Measurements from ENCODE around the gene CNNM4.

The CNNM4 gene

GRCh38 chr2:96760986-96761832, 507 bp downstream of the CNNM4 start:
- DNase-seq: no peak

- no peak for DNase-seq
These were observed 2.0 kb downstream of the CNNM4 start for GRCh38 chr2:96762529-96763311.

GRCh38 chr2:96763511-96764252, 3.0 kb downstream of the CNNM4 start:
- no peak for DNase-seq

- no peak for DNase-seq
These were observed 3.5 kb downstream of the CNNM4 start for GRCh38 chr2:96764253-96764637.

GRCh38 chr2:96767135-96767871, 6.6 kb downstream of the CNNM4 start:
- no peak for DNase-seq

- no peak for DNase-seq
These were observed 7.4 kb downstream of the CNNM4 start for GRCh38 chr2:96768083-96768561.

- DNase-seq: no peak
These were observed 9.1 kb downstream of the CNNM4 start for GRCh38 chr2:96769814-96770213.

- no peak for DNase-seq
These were observed 9.9 kb downstream of the CNNM4 start for GRCh38 chr2:96770442-96771202.

- no peak for DNase-seq
These were observed 11.3 kb downstream of the CNNM4 start for GRCh38 chr2:96771796-96772618.

- DNase-seq: no peak
These were observed 12.4 kb downstream of the CNNM4 start for GRCh38 chr2:96772903-96773671.

GRCh38 chr2:96773922-96774321, 13.2 kb downstream of the CNNM4 start:
- DNase-seq: peak; percentile 67

GRCh38 chr2:96775160-96775559, 14.5 kb downstream of the CNNM4 start:
- no peak for DNase-seq

- no peak for DNase-seq
These were observed 22.7 kb downstream of the CNNM4 start for GRCh38 chr2:96783388-96783787.

GRCh38 chr2:96787411-96787810, 26.7 kb downstream of the CNNM4 start:
- no peak for DNase-seq

GRCh38 chr2:96788442-96789244, 27.9 kb downstream of the CNNM4 start:
- DNase-seq: no peak

- no peak for DNase-seq
These were observed 28.5 kb downstream of the CNNM4 start for GRCh38 chr2:96789245-96789617.

- DNase-seq: no peak
These were observed 32.4 kb downstream of the CNNM4 start for GRCh38 chr2:96792772-96793749.

- no peak for DNase-seq
These were observed 34.4 kb downstream of the CNNM4 start for GRCh38 chr2:96795076-96795475.
